BE2C (cell line): ENCODE results near the gene SUN5.

Experiments used
- DNase-seq: peaks from one replicate; pipeline ENCODE4 v3.0.0-alpha.2; 2020
- H3K27me3 ChIP-seq: fragments of 250-450 bp; sonication (Bioruptor Pico); 2 replicates; pipeline ENCODE4 v1.5.1; 2020; ENCODE audit warnings: mild to moderate bottlenecking
- H3K36me3 ChIP-seq: fragments of 250-450 bp; sonication (Bioruptor Pico); 2 replicates; pipeline ENCODE4 v1.5.1; 2020; ENCODE audit warnings: mild to moderate bottlenecking
- H3K4me1 ChIP-seq: fragments of 250-450 bp; sonication (Bioruptor Pico); 2 replicates; pipeline ENCODE4 v1.5.1; 2020
- H3K4me3 ChIP-seq: 2 replicates; pipeline ENCODE4 v1.5.1; 2011; ENCODE audit warnings: low read depth, low read length
- H3K9me3 ChIP-seq: fragments of 250-450 bp; sonication (Bioruptor Pico); 2 replicates; pipeline ENCODE4 v1.5.1; 2020
- CTCF ChIP-seq: IDR thresholded peaks from 2 replicates; pipeline ENCODE4 v1.5.1; 2012; ENCODE audit warnings: mild to moderate bottlenecking, low read depth, low read length

The SUN5 gene

GRCh38 chr20:32990426-32990825 is 13.8 kb downstream of the SUN5 start:
- TF ChIP-seq CTCF: no peak

GRCh38 chr20:32989507-32990283 is 14.5 kb downstream of the SUN5 start:
- TF ChIP-seq CTCF: no peak
- H3K4me1 ChIP-seq: no peaks in the 10 kb centered on the region
- no peaks in the 10 kb centered on the region for H3K9me3 ChIP-seq
- no peaks in the 10 kb centered on the region for H3K36me3 ChIP-seq
- no peaks in the 10 kb centered on the region for H3K27me3 ChIP-seq
- no peak for DNase-seq
- H3K4me3 ChIP-seq: no peak overlapping the region

More at GRCh38 chr20:32990426-32990825, 13.8 kb downstream of the SUN5 start:
- no peak overlapping the region for H3K4me3 ChIP-seq
- no peaks in the 10 kb centered on the region for H3K9me3 ChIP-seq
- no peaks in the 10 kb centered on the region for H3K27me3 ChIP-seq
- no peaks in the 10 kb centered on the region for H3K36me3 ChIP-seq
- no peak for DNase-seq
- no peaks in the 10 kb centered on the region for H3K4me1 ChIP-seq

- H3K4me3 ChIP-seq: no peak overlapping the region
- no peaks in the 10 kb centered on the region; the same call in 1 of the 2 replicates for H3K4me1 ChIP-seq
- H3K27me3 ChIP-seq: no peaks in the 10 kb centered on the region
- no peaks in the 10 kb centered on the region for H3K36me3 ChIP-seq
- TF ChIP-seq CTCF: no peak
- no peak for DNase-seq
- no peaks in the 10 kb centered on the region for H3K9me3 ChIP-seq
Measured at GRCh38 chr20:32988008-32988407, 16.2 kb downstream of the SUN5 start.

GRCh38 chr20:32987044-32987825 is 17.0 kb downstream of the SUN5 start:
- no peaks in the 10 kb centered on the region for H3K9me3 ChIP-seq
- H3K27me3 ChIP-seq: no peaks in the 10 kb centered on the region
- TF ChIP-seq CTCF: no peak
- no peak overlapping the region for H3K4me3 ChIP-seq
- H3K4me1 ChIP-seq: peaks cover 3% of the 10 kb centered on the region; the same call in 1 of the 2 replicates
- no peaks in the 10 kb centered on the region for H3K36me3 ChIP-seq
- no peak for DNase-seq

GRCh38 chr20:32986331-32986966 is 17.8 kb downstream of the SUN5 start:
- Histone ChIP-seq H3K9me3 (no peaks in the 10 kb centered on the region), H3K36me3 (no peaks in the 10 kb centered on the region), H3K4me1 (peaks cover 3% of the 10 kb centered on the region; the same call in 1 of the 2 replicates), H3K4me3 (no peak overlapping the region), H3K27me3 (no peaks in the 10 kb centered on the region)
- TF ChIP-seq CTCF: no peak
- DNase-seq: no peak
